Measurements from ENCODE around the gene FAM131A.

Gene FAM131A

GRCh38 chr3:184343200-184343876 lies 5.9 kb downstream of the FAM131A start:
- no peak for DNase-seq

- DNase-seq = peak; percentile 18 to 65
Observed at GRCh38 chr3:184344579-184345316, 7.3 kb downstream of the FAM131A start.

DNA sequence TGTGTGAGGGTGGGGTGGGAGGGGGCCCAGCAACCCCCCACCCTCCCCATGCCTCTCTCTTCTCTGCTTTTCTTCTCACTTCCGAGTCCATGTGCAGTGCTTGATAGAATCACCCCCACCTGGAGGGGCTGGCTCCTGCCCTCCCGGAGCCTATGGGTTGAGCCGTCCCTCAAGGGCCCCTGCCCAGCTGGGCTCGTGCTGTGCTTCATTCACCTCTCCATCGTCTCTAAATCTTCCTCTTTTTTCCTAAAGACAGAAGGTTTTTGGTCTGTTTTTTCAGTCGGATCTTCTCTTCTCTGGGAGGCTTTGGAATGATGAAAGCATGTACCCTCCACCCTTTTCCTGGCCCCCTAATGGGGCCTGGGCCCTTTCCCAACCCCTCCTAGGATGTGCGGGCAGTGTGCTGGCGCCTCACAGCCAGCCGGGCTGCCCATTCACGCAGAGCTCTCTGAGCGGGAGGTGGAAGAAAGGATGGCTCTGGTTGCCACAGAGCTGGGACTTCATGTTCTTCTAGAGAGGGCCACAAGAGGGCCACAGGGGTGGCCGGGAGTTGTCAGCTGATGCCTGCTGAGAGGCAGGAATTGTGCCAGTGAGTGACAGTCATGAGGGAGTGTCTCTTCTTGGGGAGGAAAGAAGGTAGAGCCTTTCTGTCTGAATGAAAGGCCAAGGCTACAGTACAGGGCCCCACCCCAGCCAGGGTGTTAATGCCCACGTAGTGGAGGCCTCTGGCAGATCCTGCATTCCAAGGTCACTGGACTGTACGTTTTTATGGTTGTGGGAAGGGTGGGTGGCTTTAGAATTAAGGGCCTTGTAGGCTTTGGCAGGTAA lies 8.1 kb downstream of the FAM131A start:
- peak; percentile 52 to 72 for DNase-seq

DNA sequence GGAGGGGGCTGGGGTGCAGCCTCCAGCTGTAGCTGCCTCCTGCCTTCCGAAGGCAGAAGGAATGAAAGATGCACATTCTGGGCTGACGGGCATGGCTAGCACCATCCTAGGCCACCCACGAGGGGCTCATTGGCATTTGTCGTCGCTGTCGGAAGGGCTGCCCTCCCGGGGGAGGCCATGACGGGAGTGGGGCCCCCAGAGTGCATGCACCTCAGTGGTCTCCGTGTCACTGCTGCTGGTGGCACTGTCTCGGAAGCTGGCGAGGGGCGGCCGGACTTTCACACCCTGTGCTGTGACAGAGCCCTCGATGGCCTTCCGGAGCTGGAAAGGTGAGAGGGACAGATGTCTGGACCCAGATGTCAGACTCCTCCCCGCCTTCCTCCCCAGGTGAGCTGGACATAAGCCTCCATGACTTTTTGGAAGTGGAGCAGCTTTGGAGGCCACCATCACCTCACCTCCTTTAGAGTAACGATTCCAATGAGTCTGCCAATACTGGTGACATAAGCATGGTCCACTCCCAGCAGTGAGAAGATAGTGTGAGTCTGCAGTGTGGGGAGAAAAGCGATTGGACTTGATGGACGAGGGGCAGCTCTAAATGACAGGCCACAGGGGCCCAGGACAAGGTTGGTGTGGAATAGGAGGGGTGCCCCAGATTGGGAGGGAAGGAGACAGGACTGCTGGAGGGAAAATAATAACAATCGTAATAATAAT lies 9.2 kb downstream of the FAM131A start:
- DNase-seq = no peak

- no peak for DNase-seq
Observed at GRCh38 chr3:184347321-184348056, 10.1 kb downstream of the FAM131A start.

GRCh38 chr3:184348057-184348382 lies 10.6 kb downstream of the FAM131A start:
- no peak for DNase-seq

- no peak for DNase-seq
Observed at GRCh38 chr3:184349563-184350470, 12.4 kb downstream of the FAM131A start.

DNA sequence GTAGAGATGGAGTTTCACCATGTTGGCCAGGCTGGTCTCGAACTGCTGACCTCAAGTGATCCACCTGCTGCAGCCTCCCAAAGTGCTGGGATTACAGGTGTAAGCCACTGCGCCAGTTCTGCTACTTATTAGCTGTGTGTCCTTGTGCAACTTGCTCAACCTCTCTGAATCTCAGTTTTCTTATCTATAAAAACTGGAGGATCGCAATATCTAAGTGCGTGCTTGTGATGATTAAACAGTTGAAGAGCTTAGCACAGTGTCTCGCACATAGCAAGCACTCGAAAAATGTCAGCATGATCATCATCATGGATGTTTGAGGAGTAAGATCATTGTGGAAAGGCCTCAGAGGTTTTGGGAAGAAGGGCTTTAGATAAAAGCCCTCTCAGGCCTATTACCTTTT lies 13.2 kb downstream of the FAM131A start:
- no peak for DNase-seq

- no peak for DNase-seq
Observed at GRCh38 chr3:184351511-184352148, 14.2 kb downstream of the FAM131A start.

DNA sequence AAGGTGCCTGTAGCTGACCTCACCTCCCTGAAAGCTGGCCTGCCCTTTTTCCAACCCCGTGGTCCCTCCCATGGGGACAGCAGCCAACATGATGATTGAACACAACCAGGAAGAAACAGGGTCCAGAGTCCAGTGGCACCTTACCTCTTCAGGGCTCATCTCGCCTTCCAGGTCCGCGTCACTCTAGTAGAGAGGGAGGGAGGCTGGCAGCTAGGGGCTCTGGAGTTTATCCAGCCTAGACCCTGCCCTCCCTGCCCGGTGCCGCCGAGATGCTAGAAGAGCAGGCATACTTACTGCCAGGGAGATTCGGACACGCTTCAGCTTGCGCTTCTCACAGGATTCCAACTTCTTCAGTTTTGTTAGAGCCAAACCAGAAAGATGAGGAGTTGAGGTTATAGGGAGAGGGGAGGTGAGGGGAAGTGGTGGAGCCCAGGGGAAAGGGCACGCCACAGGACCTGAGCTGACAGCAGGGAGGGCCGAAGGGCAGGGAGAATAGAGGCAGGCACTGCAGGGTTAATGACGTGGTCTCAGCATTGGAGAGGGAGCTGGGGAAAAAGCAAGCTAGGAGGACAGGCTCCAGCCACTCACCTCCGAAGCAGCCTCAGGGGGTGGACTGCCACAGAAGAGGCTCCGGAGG lies 14.9 kb downstream of the FAM131A start:
- no peak for DNase-seq

DNA sequence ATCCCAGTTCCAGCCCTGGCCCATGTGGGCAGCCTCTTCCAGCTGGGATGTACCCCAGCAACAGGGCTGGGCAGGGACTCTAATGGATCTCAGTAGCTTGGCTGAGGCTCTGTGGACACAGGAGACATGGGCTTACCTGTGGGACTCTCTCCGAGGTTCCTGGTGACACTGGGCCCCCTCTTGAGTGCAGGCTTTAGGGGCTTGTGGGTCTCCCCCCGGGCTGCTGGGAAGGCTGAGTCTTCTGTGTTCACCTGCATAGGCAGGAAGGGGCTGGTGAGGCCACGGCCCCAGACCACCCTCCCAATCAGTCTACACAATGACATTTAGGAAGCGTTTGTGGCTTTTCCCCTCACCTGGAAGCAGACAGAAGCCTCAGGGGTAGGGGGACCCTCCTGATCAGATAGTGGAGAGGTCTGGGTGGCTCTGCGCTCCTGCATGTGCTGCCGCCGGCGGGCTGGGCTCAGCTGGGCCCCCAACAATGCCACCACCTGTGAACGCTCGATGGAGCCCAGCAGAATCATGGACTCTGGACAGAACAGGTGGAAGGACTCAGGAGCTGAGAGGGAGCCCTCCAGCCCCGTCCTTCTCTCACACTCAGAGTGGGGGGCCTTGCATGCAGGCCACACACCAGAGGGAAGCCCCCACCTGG lies 15.6 kb downstream of the FAM131A start:
- DNase-seq = no peak

- no peak for DNase-seq
Observed at GRCh38 chr3:184353546-184353941, 16.1 kb downstream of the FAM131A start.

GRCh38 chr3:184354121-184354728 lies 16.8 kb downstream of the FAM131A start:
- DNase-seq = peak in 1 of 2 experiments; percentile 59

- no peak for DNase-seq
Observed at GRCh38 chr3:184354754-184355153, 17.4 kb downstream of the FAM131A start.

GRCh38 chr3:184355261-184356040 lies 18.1 kb downstream of the FAM131A start:
- DNase-seq = no peak

DNA sequence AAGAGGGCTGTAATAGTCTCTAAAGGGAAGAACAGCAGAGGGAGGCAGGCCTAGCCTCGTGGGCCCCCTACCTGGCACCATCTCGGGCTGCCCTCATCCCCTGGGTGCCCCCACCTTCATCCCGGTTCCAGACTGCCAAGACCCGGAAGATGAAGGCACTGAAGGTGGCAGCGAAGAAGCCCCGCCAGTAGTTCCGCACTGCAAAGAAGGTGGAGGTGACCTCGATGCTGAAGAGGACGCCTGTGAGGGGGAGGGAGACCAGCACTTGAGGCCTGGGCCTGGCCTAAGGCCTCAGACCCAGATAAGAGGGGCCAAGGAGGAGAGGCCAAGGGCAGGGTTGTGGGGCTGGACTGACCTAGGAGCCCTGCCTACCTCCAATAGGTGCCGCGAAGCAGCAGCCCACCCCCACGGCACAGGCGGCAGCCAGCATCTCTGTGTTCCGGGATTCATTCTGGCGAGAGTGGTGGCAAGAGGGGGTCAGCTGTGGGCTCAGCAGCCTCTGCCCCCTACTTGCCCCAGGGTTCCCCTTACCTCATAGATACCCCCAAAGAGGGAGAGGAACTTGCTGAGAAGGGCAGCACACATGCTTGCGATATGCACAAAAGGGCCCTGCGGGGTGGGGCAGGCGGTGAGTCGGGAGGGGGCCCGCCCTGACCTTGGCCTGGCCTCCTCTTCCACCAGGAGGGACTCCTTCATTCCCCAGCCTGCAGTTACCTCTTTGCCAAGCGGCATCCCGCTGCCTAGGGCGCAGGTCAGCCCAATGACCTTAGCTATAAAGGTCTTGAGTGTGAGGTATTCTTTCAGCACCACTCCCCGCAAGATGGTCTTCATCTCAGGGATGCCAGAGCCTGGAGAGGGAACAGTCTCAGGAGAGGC lies 20.1 kb downstream of the FAM131A start:
- DNase-seq = no peak

DNA sequence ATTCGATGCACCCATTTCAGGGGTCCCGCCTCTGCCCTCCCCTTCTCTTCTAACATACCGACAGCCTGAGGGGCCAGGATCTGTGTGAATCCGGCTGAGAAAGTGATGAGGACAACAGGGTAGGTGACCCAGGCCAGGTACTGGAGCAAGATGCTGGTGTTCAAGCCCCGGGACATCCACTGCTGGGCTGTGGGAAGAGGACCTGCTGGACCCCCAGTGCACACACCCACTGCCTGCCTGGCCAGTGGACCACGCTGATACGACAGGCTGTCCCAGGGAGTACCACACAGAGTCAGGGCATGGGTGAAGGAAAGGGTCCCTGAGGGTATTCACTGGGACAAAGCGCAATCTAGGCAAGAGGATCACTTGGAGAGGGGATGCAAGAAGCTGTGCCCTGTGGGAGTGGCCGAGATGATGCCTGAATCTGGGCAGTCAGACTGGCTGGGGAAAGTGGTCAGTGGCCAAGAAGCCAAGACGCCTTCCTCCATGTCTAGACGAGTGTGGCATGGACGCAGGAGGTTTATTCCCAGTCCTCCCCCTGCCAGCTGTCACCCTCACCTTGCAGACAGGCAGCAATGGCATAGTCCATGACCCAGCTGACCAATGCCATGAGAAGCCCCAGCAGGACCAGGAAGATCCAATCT lies 20.8 kb downstream of the FAM131A start:
- no peak for DNase-seq
